ENCODE measurements around the gene NDUFA13.
A peak's percentile ranks its signal among the peaks of the same experiment; 100 is the strongest.

The NDUFA13 gene

DNA sequence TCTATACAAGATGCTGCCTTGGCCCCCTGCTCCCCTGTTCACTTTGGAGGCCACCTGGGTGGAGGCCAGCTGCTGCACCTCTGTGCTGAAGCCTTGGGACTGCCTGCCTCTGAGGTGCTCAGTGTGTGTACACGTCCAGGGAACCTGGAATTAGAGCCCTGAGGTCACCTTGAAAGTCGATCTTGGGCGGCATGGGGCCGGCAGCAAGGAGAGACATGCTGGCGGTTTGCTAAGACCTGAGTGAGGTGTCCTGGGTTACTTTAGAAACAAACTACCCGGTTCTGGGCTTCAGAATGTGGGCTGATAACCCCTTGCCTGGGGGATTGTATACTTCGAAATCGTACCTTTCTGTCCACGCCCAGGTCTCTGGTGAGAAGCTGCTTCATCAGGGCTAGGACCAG, 26.2 kb upstream of the NDUFA13 start:
- no peak for DNase-seq

DNA sequence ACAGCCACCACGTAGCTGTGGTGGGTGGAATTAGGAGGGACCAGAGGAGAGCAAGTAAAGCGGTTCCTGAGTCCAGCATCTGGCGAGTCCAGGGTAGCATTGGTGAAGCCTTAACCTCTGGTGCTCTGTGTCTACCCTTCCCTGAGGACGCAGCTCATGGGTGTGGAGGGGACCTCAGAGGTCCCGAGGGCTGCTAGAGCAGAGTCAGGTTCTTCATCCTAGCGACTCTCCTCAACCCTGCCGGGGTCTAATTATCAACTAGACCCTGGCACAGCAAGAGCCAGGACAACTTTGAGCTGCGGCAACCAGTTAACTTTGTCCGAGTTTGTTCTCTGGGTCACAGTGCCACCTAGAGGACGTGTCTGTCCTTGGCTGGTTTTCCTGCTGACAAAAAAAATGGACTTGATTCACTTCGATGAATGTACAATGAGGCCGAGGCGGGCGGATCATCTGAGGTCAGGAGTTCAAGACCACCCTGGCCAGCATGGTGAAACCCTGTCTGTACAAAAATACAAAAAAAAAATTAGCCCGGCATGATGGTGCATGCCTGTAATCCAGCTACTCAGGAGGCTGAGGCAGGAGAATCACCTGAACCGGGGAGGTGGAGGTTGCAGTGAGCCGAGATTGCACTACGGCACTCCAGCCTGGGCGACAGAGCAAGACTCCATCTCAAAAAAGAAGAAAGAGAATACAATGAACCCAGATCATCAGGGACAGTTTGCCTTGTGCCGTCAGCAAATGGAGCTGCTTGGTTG, 25.6 kb upstream of the NDUFA13 start:
- peak; percentile 54 to 60 for DNase-seq

DNA sequence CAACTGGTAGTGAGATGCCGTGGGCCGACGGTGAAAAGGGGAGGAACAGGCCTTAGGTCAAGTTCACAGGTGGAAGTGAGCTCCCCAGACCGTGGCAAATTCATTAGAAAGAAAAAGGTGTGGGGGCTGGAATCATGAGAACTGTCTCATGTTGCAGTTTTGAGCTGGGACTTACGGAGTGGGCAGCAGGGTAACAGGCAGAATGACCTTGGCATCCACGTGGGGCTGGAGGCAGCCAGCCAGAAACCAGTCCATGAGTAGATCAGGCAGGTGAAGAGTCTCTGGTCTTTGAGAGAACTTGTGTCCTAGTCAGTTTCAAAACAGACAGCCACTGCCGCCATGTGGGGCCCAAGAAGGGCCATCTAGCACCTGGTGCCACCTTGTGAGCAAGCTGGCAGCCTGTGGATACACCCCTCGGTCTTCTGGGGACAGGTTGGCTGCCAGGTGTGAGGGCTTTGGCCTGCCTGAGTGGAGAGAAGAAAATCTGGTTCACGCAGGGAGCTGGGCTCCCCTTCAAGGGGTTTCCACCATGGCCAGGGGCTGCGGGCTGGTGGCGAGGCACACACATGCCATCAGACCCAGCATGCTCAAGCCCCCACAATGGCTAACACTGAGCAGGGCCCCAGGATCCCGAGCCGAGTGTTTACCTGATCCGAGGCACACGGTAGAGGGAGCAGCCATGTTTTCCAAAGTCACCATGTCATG, 24.6 kb upstream of the NDUFA13 start:
- no peak for DNase-seq

DNA sequence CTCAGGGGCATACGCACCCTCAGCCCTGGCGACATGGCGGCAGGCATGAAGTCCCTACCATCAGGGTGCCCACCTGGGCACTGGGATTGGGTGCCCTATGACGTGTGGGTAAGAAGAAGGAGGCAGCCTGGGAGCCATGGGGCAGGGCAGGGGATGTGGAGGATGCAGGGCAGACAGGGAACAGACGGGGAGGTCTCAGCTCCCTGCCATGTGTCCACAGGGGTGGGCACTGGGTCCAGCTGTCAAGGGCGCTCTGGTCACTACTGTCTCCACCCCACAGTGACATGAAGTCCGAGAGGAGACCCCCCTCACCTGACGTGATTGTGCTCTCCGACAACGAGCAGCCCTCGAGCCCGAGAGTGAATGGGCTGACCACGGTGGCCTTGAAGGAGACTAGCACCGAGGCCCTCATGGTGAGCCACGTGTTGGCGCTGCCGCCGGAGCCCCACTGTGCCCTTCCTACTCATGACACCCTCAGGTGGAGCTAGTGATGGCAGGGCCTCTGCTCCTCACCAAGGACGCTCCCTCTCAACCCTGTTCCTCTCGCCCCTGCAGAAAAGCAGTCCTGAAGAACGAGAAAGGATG, 23.9 kb upstream of the NDUFA13 start:
- DNase-seq, result no peak

DNA sequence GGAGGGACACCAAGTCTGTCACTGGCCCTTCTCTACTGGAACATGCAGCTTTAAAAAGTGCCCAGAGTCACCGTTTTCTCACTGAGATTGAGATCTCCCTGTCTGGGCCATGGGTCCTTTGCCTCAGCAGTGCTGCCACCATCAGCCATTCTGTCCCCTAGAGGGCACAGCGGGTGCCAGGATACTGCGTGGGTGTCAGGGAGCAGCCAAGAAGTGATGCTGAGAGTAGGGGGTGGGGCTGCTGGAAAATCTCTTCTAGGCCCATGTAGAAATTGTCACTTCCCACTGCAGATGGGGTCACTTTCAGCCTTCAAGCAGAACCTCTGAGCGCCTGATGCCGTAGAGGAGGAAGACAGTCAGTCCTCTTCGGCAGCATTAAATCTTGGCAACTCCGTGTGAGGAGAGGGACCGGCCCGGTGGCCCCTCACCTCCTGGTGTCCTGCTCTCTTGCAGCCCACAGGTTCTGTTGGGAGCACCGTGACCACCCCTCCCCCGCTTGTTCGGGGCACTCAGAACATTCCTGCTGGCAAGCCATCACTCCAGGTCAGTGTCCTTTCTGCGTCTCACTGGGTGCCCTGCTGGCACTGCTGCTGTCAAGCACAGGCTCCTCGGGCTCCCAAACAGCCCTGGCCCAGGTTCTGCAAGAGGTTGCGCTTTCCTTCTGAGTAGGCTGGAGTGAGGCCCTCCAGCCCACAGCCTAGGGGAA, 22.0 kb upstream of the NDUFA13 start:
- no peak for DNase-seq

DNA sequence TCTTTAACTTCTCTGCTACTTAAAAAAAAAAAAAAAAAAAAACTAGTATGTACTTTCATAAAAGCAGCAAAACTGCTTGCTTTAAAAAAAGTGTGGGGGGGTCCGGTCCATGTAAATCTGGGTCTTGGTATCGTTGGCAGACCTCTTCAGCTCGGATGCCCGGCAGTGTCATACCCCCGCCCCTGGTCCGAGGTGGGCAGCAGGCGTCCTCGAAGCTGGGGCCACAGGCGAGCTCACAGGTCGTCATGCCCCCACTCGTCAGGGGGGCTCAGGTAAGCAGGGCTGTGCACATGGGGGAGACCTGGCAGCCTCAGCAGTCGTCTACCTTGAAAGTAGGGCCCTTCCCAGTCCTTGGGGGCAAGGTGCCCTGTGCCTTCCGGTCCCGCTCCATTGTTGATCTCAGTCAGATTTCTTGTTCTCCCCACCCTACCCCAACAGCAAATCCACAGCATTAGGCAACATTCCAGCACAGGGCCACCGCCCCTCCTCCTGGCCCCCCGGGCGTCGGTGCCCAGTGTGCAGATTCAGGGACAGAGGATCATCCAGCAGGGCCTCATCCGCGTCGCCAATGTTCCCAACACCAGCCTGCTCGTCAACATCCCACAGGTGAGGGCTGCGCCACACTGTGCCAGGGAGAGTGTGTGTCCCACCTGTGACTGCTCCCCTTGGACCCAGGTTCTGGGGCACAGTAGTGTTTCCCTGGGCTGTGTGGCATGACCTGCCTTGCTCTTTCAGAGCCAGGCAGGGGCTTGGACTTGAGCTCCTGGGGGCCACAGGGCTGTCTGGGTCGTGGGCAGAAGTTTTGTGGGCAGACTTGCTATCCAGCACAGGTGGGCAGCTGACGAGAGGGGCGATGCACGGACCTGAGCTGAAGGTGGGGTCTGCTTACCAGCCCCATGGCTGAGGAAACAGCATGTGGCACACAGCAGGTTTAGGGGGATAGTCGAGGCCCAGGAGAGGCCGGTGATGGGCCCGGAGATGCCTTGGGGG, 20.1 kb upstream of the NDUFA13 start:
- DNase-seq, result no peak

DNA sequence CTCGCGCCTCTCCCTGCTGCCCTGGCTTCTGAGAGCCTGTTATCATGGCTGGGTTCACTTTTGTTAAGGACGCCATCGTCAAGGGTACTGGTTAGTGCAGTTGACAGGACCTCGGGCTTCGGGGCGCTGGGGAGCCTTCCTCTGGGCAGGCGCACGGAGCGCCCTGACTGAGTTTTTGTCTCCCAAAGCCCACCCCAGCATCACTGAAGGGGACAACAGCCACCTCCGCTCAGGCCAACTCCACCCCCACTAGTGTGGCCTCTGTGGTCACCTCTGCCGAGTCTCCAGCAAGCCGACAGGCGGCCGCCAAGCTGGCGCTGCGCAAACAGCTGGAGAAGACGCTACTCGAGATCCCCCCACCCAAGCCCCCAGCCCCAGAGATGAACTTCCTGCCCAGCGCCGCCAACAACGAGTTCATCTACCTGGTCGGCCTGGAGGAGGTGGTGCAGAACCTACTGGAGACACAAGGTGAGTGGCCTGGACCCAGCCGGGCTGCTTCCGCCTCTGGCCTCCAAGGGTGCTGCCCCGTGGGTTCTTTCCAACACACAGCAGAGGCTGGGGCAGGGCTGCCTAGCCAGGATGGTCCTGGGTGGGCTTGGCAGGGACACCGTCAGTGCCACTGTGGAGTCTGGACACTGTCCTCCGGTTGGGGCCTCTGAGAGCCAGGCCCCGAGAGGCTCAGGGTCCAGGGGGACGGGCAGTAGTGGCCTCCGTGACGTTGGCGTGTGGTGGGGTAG, 17.6 kb upstream of the NDUFA13 start:
- no peak for DNase-seq

DNA sequence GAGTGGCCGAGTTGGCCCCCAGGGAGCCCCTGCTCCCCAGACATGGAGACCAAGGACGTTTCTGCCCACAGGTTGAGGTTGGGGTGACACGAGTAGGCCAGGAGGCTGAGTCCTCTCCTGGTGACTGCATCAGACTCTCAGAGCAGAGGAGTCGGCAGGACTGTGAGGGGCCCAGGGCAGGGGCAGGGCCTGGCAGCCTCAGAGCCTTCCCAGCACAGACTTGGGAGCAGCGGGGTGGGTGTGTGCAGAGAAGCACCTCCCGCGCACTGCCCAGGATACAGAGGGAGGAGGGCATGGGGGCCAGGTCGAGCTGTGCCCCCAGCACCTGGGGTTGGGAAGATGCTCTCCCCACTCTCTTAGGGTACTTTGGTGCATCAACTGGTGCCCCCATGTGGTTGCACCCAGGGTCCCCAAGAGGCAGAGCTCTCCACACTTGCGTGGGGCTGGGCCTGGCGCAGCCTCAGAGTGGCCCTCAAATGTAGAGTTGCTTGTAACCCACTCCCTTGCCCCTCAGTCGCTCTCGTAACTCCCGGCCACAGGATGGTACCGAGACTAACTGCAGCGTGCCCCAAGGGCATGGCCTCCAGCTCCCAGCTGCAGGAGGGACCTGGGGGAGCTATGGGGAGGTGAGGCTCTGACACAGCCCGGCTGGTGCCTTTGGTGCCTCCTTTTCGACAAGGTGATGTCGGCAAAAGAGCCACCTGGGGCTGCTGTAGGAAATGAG, 16.6 kb upstream of the NDUFA13 start:
- no peak for DNase-seq

DNA sequence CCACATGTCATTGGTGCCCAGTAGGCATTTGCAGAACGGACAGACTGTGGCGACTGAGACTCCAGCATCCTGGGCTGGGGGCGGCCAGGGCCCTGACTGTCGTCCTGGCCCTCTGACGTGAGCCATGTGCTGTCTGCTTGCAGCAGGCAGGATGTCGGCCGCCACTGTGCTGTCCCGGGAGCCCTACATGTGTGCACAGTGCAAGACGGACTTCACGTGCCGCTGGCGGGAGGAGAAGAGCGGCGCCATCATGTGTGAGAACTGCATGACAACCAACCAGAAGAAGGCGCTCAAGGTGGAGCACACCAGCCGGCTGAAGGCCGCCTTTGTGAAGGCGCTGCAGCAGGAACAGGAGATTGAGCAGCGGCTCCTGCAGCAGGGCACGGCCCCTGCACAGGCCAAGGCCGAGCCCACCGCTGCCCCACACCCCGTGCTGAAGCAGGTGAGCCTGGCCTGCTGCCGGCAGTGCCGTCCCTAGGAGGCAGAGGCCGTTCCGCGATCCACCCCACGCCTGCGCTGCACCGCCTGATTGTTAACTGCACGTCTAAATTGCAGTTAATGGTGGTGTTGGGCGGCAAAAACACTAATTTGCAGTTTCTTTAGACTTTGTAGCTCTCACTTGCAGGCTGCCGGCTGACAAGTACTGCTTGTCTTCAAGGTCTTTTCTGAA, 14.9 kb upstream of the NDUFA13 start:
- DNase-seq, result no peak

DNA sequence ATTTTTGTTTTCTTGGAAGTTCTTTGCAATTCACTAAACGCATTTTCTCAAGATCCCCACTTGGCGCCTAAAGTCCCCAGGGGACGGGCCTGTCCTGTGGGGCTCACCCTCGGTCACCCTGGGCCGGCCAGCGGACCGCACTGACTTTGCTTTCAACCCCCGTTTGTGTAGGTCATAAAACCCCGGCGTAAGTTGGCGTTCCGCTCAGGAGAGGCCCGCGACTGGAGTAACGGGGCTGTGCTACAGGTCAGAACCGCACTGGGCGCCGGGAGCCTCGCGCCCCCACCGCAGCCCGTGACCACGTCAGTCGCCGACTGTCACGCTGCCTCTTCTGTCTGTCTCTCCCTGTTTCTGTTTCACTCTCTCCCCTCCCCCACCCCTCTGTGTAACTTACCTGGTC, 14.2 kb upstream of the NDUFA13 start:
- DNase-seq, result no peak

DNA sequence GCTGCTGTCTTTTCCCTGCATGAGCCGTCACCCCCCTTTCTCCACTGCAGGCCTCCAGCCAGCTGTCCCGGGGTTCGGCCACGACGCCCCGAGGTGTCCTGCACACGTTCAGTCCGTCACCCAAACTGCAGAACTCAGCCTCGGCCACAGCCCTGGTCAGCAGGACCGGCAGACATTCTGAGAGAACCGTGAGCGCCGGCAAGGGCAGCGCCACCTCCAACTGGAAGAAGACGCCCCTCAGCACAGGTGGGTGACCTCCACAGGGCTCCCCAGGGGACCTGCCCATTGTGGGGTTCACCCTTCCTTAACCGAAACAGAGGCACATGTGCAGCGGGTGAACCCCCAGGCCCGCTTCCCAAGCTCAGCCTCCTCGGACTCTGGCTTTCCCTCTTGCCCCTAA, 13.7 kb upstream of the NDUFA13 start:
- no peak for DNase-seq

DNA sequence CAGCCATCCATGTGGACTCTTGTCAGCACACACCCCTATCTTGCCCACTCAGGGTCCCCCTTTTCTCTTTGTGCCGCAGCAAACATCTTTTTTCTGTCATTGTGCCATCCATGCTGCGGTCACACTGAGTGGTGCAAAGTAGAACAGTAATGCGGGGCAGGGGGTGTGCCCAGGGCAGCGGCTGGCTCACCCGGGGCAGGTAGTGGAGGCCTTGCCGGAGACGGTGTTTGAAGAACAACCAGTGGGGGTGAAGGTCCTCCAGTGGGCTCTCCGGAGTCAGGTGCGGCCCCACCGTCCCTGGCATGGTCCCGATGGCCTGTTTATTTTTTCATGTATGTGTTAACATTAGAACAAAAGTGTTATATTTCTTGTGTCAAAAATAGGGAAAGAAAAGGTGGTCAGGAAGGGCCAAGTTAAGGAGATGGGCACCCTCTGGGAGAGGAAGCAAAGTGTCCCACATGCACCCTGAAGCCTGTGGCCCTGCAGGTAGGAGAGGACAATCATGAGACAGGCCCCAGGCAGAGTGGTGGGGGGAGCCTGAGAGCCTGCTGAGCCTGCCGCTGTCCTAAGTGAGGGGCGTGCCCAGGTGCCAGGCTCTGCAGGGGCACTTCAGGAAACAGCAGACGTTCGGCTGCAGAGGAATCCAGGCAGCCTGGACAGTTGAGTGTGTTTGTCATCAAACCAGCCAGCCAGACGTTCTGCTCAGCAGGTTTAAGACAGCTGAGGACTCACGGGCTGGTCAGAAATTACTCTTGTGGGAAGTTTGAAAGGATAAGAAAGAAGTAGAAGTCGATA, 13.0 kb upstream of the NDUFA13 start:
- no peak for DNase-seq

DNA sequence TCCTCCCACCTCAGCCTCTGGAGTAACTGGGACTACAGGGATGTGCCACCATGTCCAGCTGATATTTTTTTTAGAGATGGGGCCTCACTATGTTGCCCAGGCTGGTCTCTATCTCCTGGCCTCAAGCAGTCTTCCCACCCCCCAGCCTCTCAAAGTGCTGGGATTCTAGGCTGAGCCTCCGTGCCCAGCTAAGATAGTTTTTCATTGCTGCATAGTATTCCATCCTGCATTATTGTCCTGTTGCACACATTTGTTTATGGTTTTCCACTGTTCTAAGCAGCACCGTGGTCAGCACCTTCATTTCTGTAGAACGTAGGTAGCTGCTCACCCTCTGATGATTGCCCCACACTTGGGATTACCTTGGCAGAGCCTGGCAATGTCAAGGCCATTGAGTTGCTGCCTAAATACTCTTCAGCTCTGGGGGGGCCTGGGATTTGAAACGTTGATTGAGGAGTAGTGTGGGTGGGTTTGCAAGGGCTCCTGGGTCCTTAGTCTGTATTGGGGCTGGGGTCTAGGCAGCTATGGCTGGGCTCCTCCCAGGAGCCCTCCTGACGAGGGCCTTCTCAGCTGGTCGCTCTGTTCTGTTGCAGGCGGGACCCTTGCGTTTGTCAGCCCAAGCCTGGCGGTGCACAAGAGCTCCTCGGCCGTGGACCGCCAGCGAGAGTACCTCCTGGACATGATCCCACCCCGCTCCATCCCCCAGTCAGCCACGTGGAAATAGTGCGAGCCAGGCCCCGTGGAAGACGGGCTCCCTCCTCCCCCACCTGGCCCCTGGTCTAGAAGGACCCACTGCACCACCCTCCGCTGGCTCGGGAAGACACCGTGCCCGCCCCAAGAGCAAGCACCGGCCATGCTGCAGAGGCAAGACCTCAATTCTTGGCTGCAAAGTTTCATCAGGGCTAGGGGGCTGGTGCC, 11.0 kb upstream of the NDUFA13 start:
- DNase-seq, result no peak

DNA sequence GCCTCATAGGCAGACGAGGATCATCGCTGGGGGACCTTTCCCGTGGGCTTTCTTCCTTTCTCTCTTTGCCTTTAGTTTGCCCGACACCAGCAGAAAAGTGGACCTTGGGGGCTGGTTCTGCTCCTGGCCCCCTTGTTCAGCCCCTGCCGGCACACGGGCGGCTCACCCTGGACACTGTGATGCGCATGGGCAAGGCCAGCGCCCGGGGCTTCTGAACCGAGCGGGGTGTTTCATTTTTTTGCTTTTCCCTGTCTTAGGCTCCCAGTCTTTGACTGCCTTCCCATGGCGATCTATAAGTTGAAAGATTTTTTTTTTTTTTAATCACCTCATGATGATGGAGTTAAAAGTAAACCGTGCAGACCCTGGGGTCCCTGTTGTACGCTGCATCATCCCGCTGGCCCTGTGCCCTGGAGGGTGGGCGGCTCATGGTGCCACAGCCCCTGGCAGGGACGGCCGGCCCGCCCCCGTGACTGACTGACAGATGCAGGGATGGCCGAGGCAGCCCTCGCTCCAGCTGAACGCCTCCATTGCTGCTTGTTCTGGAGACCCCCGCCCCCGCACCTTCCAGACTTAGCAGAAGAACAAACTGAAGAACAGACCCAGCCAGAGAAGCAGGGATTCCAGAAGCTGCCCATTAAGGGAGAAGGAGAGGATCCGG, 10.2 kb upstream of the NDUFA13 start:
- no peak for DNase-seq

DNA sequence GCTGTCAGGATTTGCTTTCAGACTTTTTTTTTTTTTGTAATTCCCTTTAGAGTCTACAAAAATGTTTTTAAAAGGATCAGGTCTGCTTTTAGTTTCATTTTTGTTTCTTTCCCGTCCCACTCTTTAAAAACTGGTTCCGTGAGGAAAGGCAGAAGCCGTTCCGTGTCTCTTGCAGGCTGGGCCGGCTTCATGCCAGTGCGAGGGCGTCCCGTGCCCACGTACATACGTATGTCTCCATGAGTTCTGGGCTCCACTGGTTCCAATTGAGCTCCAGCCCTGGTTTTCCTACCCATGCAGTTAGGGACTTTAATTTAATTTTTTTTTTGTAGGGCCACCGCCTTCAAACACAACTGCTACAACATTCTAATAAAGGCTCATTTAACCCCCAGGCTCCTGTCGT, 9.4 kb upstream of the NDUFA13 start:
- DNase-seq, result no peak

DNA sequence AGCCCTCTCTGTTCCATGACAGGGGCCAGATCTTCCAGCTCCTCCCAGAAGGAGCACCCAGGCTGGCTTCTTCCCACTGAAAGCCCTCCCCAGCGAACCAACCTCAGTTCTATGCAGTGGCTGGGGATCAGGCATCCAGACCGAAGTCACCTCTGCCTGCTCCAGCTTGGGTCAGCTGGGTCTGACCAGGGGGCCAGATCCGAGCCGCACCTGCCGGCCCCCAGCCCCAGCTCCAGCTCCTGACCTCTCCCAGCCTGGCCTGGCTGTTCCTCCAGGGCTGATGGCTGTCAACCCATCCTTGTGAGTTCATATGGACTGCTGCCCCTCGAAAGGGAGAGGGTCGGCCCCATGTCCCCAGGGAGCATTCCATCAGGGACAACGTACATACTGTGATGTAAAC, 8.7 kb upstream of the NDUFA13 start:
- DNase-seq, result no peak

DNA sequence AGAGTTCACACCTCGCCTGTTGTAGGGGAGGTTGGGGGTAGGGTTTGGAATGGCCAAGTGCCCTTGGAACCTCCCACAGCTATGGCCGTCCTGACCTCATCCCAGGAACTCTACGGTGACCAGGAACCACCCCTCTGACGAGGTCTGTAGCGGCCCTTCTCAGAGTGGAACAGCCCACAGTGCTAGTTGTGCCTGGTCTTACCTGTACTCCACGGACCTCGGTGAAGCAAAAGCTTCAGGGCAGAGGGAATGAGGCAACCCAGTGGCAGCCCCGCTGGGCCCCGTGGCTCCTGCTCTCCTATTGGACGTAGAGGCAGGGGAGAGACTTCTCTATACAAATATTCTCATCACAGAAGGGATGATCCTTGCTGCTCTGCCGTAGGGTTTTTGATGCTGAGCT, 7.8 kb upstream of the NDUFA13 start:
- DNase-seq, result no peak

DNA sequence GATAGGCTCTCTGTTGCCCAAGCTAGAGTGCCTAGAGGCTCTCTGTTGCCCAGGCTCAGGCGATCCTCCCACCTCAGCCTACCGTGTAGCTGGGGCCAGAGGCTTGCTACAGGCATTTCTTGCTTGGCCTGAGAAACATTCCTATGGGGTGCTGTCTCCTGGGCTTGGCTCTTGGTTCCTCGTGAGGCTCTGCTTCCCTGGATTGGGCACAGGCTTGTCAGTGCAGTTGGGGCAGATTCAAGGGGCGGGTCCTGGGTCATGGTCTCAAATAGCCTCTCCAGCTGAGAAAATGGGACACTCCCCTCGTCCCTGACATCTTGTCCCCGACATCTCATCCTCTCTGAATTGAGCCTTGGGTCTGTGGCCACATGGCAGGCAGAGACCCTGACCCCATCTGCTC, 5.6 kb upstream of the NDUFA13 start:
- DNase-seq, result no peak
